Fibroblast of villous mesenchyme (primary cell): ENCODE results near the gene SLC35G1. TPM values are rescaled to one million over a fixed set of nuclear protein-coding genes. Genes with fewer than 3 reads are reported as not detected.
A peak's percentile ranks its signal among the peaks of the same experiment; 100 is the strongest.

Experiments
- DNase-seq: peaks from one replicate; pipeline ENCODE4 v3.0.0-alpha.2; 2010; ENCODE audit warnings: low read depth
- H3K4me3 ChIP-seq: 2 replicates; pipeline ENCODE4 v1.5.1; 2011; ENCODE audit warnings: low read depth, mild to moderate bottlenecking, low read length
- CTCF ChIP-seq: IDR thresholded peaks from 2 replicates; pipeline ENCODE4 v1.5.1; 2012; ENCODE audit warnings: low read depth, mild to moderate bottlenecking, low read length; ENCODE audit not compliant: insufficient read depth
- total RNA-seq: library from RNA; depleted of rRNA; stranded (reverse); fragments of >200 nt; gene quantifications from 2 replicates; pipeline ENCODE4 v1.2.3, GENCODE V29; 2012

The SLC35G1 gene
- total RNA-seq, 1 donor: 5.2 TPM

- TF ChIP-seq CTCF: no peak
- no peak for DNase-seq
- no peak overlapping the region for H3K4me3 ChIP-seq
Observed at GRCh38 chr10:93852476-93853095, 41.2 kb upstream of the SLC35G1 start.

- DNase-seq: peak; percentile 3
- no peak overlapping the region for H3K4me3 ChIP-seq
- no peak for TF ChIP-seq CTCF
Observed at GRCh38 chr10:93854975-93855374, 38.8 kb upstream of the SLC35G1 start.

- TF ChIP-seq CTCF: no peak
- no peak overlapping the region for H3K4me3 ChIP-seq
- no peak for DNase-seq
Observed at GRCh38 chr10:93856349-93857145, 37.2 kb upstream of the SLC35G1 start.

- TF ChIP-seq CTCF: peak; percentile 31
- no peak overlapping the region for H3K4me3 ChIP-seq
- DNase-seq: peak; percentile 13
Observed at GRCh38 chr10:93859049-93859655, 34.6 kb upstream of the SLC35G1 start.

- TF ChIP-seq CTCF: no peak
- H3K4me3 ChIP-seq: no peak overlapping the region
- DNase-seq: no peak
Observed at GRCh38 chr10:93861825-93862224, 32.0 kb upstream of the SLC35G1 start.

- H3K4me3 ChIP-seq: no peak overlapping the region
- DNase-seq: no peak
- no peak for TF ChIP-seq CTCF
Observed at GRCh38 chr10:93865794-93866425, 27.9 kb upstream of the SLC35G1 start.
